ENCODE measurements around the gene LDLRAD3. TPM values are rescaled to one million over a fixed set of nuclear protein-coding genes. Genes with fewer than 3 reads are reported as not detected.
A peak's percentile ranks its signal among the peaks of the same experiment; 100 is the strongest.
"Not testable (repeated sequence)": the region's sequence is repeated elsewhere in the genome, so short reads cannot be mapped to it uniquely, and the experiment has no call there.

Gene LDLRAD3
- total RNA-seq, 1 donor from 2014 or later: 26.2 TPM

DNA sequence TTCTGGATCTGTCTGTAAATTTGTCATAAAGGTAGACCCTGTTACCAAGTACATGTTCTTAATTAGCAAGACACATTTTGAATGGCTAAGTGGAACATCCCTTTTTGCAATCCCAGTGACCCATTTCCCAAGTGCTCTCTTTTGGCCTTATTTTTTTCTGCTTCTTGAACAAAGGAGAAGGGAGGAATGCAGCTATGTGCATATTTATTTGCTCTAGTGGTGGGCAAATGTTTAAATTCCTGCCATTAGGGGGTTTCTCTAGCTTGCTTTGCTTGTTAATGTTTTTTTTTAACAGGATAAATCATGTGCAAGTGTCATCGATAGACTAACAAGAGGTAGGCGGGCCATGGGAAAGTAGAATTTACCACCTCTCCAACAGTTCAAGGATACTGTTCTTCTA, 209.7 kb downstream of the LDLRAD3 start:
- no peak for DNase-seq (ENCODE audit: extremely low read depth, low read depth, low spot score)

DNA sequence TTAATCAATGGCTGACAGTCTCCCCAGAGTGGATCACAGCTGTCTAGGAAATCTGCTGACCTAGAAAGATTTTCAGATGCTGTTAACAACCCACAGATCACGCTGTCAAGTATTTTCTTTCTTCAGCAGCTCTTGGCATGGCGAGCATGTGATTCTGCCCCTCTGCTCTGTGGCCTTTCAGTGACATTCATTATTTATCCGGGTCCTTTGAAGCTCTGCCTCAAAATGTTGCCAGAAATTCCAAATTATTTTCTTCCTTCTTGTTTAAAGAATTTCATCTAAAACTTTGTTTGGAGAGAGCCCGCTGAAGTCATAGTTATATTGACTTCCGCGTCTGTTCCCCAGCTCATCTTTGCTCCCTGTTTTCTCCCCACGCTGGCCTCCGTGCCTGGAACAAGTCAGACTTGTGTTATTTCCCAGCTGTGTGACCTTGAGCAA, 211.3 kb downstream of the LDLRAD3 start:
- DNase-seq (ENCODE audit: extremely low read depth, low read depth, low spot score): no peak

GRCh38 chr11:36155770-36156160, 211.9 kb downstream of the LDLRAD3 start:
- DNase-seq (ENCODE audit: extremely low read depth, low read depth, low spot score): no peak

GRCh38 chr11:36156161-36156816, 212.4 kb downstream of the LDLRAD3 start:
- DNase-seq (ENCODE audit: extremely low read depth, low read depth, low spot score): peak; percentile 25

- no peak for DNase-seq (ENCODE audit: extremely low read depth, low read depth, low spot score)
Observed at GRCh38 chr11:36156817-36157519, 213.1 kb downstream of the LDLRAD3 start.

GRCh38 chr11:36160091-36160490, 216.2 kb downstream of the LDLRAD3 start:
- no peak for DNase-seq (ENCODE audit: extremely low read depth, low read depth, low spot score)

- DNase-seq (ENCODE audit: extremely low read depth, low read depth, low spot score): no peak
Observed at GRCh38 chr11:36161572-36161971, 217.7 kb downstream of the LDLRAD3 start.

- DNase-seq (ENCODE audit: extremely low read depth, low read depth, low spot score): no peak
Observed at GRCh38 chr11:36162006-36162882, 218.4 kb downstream of the LDLRAD3 start.

DNA sequence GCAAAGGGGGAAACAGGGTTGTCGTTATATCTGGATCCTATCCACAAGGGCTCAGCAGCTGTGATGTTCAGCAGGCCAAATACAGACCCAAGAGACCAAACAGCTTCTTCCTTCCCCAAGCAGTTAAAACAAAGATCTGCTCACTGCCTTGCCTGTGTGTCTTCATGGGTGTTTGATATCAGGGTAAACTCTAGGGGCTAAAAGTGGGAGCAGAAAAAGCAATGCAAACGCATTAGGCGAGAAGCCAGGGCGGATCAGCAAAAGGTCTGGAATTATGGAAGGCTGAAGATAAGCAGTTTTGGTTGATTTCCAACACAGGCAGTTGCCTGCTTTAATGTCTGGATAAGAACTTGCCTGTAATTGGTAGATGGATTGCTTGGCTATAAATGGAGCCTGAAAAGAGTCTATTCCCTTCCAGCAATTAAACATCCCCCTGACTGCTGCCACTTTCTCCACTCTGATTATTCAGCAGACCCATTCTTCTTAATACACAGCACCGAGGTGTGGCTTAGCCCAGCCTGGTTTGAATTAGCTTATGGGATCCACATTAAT, 219.1 kb downstream of the LDLRAD3 start:
- DNase-seq (ENCODE audit: extremely low read depth, low read depth, low spot score): no peak

DNA sequence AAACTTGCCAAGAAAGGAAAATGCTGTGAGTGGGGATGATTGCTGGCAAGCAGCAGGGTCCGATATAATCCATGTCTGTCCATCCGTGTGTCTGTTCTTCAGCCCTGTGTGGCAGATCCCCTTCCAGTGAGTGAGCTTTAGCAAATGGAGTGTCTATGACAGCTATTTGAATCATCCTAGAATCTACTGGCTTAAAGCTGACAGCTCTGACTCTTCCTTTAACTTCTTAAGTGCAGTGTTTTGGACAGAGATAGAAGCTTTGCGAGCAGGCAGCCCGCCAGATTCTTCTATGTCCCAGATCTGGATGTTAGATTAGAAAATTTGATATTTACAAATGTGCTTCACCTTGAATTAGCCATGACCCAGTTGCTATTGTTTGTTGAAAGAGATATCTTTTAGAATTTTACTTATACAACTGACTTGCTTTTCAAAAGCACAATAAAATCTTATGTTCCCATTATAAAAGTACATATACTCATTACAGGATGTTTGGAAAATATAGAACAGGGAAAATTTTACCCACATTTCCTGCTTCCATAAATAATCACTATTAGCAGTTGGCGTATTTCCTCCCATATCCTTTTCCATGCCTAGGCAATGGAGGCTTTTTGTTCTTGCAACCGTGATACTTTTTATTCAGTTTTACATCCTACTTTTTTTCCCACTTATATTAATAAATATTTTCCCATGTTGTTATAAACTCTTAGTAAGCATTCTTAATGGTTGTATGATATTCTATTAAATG, 220.8 kb downstream of the LDLRAD3 start:
- DNase-seq (ENCODE audit: extremely low read depth, low read depth, low spot score): peak; percentile 16

GRCh38 chr11:36165621-36166397, 221.9 kb downstream of the LDLRAD3 start:
- DNase-seq (ENCODE audit: extremely low read depth, low read depth, low spot score): peak; percentile 52

GRCh38 chr11:36167073-36167472, 223.2 kb downstream of the LDLRAD3 start:
- DNase-seq (ENCODE audit: extremely low read depth, low read depth, low spot score): no peak

DNA sequence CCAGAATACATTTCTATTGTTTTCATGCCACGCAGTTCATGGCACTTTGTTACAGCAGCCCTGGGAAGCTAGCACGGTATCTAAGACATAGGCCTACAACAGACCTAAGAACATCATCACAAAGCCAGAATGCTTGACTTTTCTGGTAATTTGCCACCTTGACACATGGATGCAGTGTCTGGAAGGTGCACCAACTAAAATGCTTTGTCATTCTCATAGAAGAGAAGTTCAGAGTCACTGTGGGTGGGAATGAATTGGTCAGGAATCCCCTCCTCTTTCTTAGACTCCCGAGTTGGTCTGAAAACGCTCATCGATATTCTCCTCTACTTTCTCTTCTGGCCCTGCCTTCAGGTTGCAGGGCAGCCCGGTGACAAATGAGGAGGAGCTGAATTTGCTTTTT, 223.9 kb downstream of the LDLRAD3 start:
- no peak for DNase-seq (ENCODE audit: extremely low read depth, low read depth, low spot score)

DNA sequence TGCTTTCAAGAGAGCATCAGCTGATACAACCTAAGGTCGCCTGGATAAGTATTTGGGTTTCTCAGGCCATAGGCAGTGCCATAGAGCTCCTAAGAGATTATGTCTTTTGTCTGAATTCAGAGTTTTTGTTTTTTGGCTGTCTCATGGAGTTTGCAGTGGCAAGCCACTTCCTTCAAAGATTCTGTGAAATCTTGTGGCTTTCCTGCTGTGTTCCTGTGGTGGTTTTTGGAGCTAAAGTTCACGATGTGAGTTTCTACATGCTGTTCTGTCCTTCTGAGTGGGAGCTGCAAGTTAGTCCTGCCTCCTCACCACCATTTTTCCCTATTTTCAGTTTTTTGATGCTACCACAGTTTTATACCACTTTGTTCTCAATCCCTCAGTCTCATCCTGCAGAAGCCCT, 234.0 kb downstream of the LDLRAD3 start:
- DNase-seq (ENCODE audit: extremely low read depth, low read depth, low spot score): no peak

GRCh38 chr11:36186340-36187175, 242.7 kb downstream of the LDLRAD3 start:
- no peak for DNase-seq (ENCODE audit: extremely low read depth, low read depth, low spot score)

GRCh38 chr11:36187622-36188021, 243.8 kb downstream of the LDLRAD3 start:
- no peak for DNase-seq (ENCODE audit: extremely low read depth, low read depth, low spot score)

- not testable (repeated sequence) for DNase-seq (ENCODE audit: extremely low read depth, low read depth, low spot score)
Observed at GRCh38 chr11:36189735-36190134, 245.9 kb downstream of the LDLRAD3 start.

DNA sequence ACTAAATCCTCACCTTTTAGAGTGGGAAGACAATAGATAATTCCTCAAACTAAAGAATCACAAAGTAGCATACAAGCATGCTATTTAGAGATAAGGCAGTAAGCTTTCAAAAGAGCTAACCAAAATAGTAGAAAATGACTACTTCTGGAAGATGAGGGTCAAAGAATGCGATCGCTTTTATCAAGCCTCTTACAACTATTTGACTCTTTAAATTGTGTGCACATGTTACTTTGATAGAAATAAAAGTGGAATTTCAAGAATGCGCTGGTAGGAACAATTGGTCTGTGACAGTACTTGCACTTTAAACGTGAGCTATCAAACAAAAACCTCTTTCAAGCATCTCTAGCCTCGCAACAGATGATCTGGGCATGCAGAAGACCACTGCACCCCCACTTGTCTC, 248.1 kb downstream of the LDLRAD3 start:
- DNase-seq (ENCODE audit: extremely low read depth, low read depth, low spot score): no peak

All from glomerular endothelial cell (primary cell).